Measurements from ENCODE around the gene GPR142. TPM values are rescaled to one million over a fixed set of nuclear protein-coding genes. Genes with fewer than 3 reads are reported as not detected.
A peak's percentile ranks its signal among the peaks of the same experiment; 100 is the strongest.

The GPR142 gene
- total RNA-seq, 2 donors from 2014 or later, result 0.31 TPM; not detected in 1

DNA sequence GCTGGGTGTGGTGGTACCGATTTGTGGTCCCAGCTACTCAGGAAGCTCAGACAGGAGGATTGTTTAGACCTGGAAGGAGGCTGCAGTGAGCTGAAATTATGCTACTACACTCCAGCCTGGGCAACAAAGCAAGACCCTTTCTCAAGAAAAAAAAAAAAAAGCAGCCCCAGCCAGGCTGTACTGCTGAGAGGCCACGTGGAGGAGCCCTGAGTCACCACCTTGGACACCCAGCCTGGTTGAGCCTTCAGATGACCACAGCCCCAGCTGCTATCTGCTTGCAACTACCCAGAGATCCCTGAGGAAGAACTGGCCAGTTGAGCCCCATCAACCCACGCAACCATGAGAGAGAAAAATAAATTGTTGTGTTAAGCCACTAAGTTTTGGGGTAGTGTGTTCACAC, 41.0 kb downstream of the GPR142 start:
- DNase-seq (no peak), ATAC-seq (peak; percentile 64)

DNA sequence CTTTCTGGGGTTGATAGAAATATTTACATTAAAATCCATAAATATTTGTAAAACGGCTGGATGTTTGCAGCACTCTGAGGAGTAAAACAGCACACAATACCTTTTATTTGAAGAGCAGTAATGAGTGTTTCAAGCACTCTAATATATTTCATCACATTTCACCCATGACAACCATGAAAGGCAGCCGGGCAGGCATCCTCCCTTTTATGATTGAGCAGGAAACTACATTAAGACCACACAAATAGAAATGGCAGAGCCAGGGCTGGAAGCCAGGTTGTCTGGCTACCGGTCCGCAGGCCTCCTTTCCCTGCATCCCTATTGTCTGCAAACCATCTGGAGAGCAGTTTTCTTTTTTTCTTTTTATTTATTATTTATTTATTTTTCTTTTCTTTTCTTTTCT, 41.5 kb downstream of the GPR142 start:
- intact Hi-C loops (cut with DNase I, micrococcal nuclease), result no loop called here
- DNase-seq (no peak), ATAC-seq (peak; percentile 63)

More for the DNA sequence above, 41.0 kb downstream of the GPR142 start:
- intact Hi-C loops (cut with DNase I, micrococcal nuclease), result no loop called here

DNA sequence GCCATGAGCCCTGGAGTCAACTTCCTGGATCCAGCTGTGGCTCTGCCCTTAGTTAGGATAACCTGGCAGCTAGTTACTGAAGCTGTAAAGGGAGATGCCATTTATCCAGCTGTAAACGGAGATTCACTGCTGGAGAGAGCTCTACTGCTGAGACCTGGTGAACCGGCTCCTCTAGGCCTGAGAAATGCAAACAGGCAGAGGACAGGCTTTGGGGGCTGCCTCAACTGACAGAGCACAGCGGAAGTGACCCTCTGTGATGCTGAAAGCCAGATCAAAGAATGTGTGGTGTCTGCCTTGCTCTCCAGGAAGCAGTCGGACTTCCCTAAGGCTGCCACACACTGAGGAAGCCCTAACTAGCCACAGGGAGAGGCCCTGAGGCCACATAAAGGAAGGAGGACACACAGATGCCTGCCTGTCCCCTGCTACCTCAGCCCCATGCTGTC, 42.7 kb downstream of the GPR142 start:
- ATAC-seq (peak; percentile 70), DNase-seq (no peak)
- intact Hi-C loops (cut with DNase I, micrococcal nuclease), result no loop called here

DNA sequence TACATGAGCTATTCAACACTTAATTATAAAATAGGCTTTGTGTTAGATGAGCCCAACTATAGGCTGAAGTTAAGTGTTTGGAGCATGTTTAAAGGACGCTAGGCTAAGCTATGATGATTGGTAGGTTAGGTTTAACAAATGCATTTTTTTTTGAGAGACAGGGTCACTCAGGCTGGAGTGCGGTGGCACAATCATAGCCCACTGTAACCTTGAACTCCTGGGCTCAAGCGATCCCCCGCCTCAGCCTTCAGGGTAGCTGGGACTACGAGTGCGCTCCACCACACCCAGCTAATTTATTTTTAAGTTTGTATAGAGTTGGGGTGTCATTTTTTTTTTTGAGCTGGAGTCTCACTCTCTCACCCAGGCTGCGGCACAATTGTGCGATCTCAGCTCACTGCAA, 45.3 kb downstream of the GPR142 start:
- intact Hi-C loops (cut with DNase I, micrococcal nuclease), result no loop called here
- DNase-seq (no peak), ATAC-seq (no peak)

DNA sequence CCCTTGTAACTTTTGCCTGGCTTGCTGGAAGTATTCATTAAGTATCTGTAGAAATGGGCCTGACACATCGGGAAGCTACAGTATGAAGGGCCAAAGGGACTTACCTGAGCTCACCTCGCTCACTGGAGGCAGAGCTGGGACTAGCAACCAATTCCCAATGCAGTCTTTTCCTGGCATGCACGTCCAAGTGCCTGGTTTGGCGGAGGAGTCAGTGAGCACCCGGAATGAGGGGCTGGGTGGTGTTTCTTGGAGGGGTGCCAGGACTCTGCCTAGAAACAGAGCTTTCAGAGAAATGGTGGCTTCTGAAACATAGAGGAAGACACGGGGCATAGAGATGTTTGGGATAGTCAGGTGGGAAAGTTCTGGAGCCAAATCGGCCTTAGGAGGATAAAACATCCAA, 46.2 kb downstream of the GPR142 start:
- DNase-seq (no peak), ATAC-seq (no peak)
- intact Hi-C loops (cut with DNase I, micrococcal nuclease), result no loop called here

DNA sequence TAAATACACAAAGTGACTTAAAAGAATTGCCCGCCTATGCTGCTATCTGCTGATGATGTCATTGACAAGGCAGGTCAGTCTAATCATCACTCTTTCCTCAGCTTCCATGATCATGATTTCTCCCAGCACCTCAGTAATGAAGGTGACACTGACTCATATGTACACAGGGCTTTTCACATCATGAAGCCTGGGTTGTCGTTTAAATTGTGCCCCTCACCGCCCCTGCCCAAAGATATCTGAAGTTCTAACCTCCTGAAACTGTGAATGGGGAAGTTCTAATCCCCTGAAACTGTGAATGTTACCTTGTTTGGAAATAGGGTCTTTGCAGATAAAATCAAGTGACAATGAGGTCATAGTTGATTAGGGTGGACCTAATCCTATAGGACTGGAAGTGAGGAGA, 47.2 kb downstream of the GPR142 start:
- intact Hi-C loops (cut with DNase I, micrococcal nuclease), result no loop called here
- ATAC-seq, result no peak
- no peak for DNase-seq

DNA sequence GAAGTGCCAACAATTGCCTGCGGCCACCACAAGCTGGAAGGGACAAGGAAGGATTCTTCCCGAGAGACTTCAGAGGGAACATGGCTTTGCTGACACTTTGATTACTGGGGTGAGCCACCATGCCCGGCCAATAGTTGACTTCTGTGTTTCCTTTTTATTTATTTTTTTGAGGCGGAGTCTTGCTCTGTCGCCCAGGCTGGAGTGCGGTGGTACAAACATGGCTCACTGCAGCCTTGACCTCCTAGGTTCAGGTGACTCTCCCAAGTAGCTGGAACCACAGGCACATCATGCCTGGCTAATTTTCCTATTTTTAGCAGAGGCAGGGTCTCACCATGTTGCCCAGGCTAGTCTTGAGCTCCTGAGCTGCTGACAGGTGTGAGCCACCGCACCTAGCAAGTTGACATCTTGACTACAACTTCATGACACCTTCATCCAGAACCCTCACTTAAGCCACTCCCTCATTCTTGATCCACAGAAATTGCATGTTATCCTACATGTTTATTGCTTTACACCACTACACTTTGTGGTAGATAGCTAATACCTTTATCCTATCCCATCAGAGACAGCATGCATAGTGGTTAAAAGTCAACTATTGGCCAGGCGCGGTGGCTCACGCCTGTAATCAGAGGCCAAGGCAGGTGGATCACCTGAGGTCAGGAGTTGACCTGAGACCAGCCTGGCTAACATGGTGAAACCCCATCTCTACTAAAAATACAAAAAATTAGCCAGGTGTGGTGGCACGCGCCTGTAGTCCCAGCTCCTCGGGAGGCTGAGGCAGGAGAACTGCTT, 48.5 kb downstream of the GPR142 start:
- DNase-seq (peak; percentile 50 to 54), ATAC-seq (peak; percentile 71)
- intact Hi-C loops (cut with DNase I, micrococcal nuclease), result no loop called here

DNA sequence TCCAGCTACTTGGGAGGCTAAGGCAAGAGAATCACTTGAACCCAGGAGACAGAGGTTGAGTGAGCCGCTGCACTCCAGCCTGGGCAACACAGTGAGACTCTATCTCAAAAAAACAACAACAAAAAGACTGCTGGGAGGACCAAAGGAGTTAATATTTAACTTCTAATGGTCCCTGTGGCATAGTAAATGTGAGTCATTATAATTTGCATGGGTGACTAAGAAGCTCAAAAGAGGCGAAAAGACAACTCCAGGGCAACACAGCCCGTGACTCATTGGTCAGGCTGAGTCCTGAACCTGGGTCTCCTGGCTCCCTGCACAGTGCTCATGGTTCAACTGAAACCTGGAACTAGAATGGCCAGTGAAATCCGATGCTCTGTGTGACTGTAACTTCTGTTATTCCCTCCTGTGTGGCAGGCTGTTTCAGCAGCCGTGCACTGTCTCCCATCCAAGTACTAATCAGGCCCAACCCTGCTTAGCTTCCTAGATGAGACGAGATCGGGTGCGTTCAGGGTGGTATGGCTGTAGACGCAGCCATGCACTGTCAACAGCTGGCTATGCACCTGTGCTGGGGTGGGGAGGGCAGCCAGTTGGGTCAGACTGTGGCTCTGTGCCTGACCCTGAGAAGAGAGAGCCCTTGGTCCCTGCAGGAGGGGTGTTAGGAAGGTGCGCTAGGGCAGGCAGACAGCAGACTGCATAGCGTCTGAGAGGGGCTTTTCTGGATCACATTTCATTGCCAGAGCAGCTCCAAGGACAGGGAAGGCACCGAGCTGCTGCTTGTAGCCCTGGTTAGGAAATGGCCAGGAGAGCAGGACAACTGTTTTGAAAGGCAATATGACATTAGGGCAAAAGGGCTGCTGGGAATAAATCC, 50.1 kb downstream of the GPR142 start:
- intact Hi-C loops (cut with DNase I, micrococcal nuclease), result no loop called here
- DNase-seq (peak; percentile 39 to 69), ATAC-seq (peak; percentile 77)

DNA sequence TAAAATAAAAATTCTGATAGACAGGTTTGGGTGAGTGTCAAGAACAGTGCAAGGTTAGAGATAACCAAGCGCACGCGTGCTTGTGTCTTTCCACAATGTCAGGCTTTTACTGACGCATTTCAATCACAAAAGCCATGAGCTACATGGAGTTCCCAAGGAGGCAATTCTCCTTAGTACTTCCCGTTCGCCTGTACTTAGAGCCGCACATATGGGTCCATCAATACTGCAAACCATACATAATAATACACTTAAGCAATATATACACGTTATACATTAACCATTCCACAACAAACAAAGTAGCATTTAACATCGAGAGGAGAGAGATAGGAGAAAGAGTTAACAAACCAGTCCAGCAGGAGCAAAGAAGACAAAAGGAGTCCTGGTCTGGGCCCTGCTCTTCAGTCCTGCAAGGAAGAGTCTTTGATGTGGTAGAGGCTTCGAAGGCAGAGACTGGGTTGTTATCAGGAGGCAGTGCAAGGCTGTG, 52.7 kb downstream of the GPR142 start:
- ATAC-seq (peak; percentile 64), DNase-seq (peak; percentile 36 to 49)
- intact Hi-C loops (cut with DNase I, micrococcal nuclease), result no loop called here

Other genes with a start within 250 kb of the GPR142 start
- gene RPL38, start 163.8 kb upstream of the GPR142 start, total RNA-seq, result 100 to 1,000 TPM; 629 to 677 TPM
- gene TTYH2, start 153.9 kb upstream of the GPR142 start, total RNA-seq, result 1 to 10 TPM; 1.4 to 3.0 TPM
- not detected for gene DNAI2, start 93.3 kb upstream of the GPR142 start, total RNA-seq
- 1 to 10 TPM; 2.1 to 3.5 TPM for gene KIF19, start 41.3 kb upstream of the GPR142 start, total RNA-seq
- gene BTBD17, start 5.6 kb upstream of the GPR142 start, total RNA-seq, result under 1 TPM in 1 of 2 donors, not detected in 1; 0.24 TPM
- gene GPRC5C, start 64.6 kb downstream of the GPR142 start, total RNA-seq, result 100 to 1,000 TPM; 155 to 161 TPM
- gene CD300A, start 99.1 kb downstream of the GPR142 start, total RNA-seq, result 1 to 10 TPM; 1.8 to 7.9 TPM
- gene CD300LB, start 164.0 kb downstream of the GPR142 start, total RNA-seq, result under 1 TPM; 0.12 to 0.25 TPM
- 1 to 10 TPM in 1 of 2 donors, under 1 TPM in 1; 0.24 to 1.1 TPM for gene CD300C, start 178.6 kb downstream of the GPR142 start, total RNA-seq
- not detected for gene CD300H, start 200.0 kb downstream of the GPR142 start, total RNA-seq
- gene CD300LD, start 224.8 kb downstream of the GPR142 start, total RNA-seq, result not detected

All from left colon (tissue), 2 donors.